ENCODE results near the gene UAP1L1. TPM values are rescaled to one million over a fixed set of nuclear protein-coding genes. Genes with fewer than 3 reads are reported as not detected.
A peak's percentile ranks its signal among the peaks of the same experiment; 100 is the strongest.
"Not testable (repeated sequence)": the region's sequence is repeated elsewhere in the genome, so short reads cannot be mapped to it uniquely, and the experiment has no call there.

UAP1L1 gene
- total RNA-seq, 4 donors from 2014 or later, result 8.1 to 20.7 (median 12.3) TPM

GRCh38 chr9:137062384-137062783 is 14.9 kb upstream of the UAP1L1 start:
- WGBS, 2 donors, result 80 to 88% methylated on average over 15 of the region's 15 CpGs
- DNase-seq (ENCODE audit: low spot score in 2 of 2), result no peak

GRCh38 chr9:137062798-137063197 is 14.5 kb upstream of the UAP1L1 start:
- not testable (repeated sequence) for H3K27ac ChIP-seq; H3K36me3 ChIP-seq; H3K27me3 ChIP-seq; H3K4me3 ChIP-seq; DNase-seq (ENCODE audit: low spot score in 2 of 2); H3K9me3 ChIP-seq
- whole genome bisulfite sequencing, 2 donors, result 58 to 65% methylated on average over 6 to 8 of the region's 9 CpGs
- peaks cover 0 to 23% (median 8%) of the 10 kb centered on the region in 4 donors for H3K4me1 ChIP-seq

More at GRCh38 chr9:137062384-137062783, 14.9 kb upstream of the UAP1L1 start:
- Histone ChIP-seq H3K27me3 (no peaks in the 10 kb centered on the region), H3K9me3 (no peaks in the 10 kb centered on the region), H3K4me3 (no peak overlapping the region), H3K27ac (no peak overlapping the region), H3K4me1 (peaks cover 0 to 27% (median 8%) of the 10 kb centered on the region in 4 donors), H3K36me3 (no peaks in the 10 kb centered on the region)
- no peak for TF ChIP-seq EP300 (IDR thresholded peaks at IDR 0.05)
- TF ChIP-seq POLR2A (IDR thresholded peaks at IDR 0.05), result no peak
- no peak for TF ChIP-seq CTCF (IDR thresholded peaks at IDR 0.05)

- no peaks in the 10 kb centered on the region for H3K36me3 ChIP-seq
- H3K4me3 ChIP-seq, result no peak overlapping the region
- peak overlapping the region in 2 of 4 donors; percentile 36 to 48 for H3K27ac ChIP-seq
- H3K9me3 ChIP-seq, result no peaks in the 10 kb centered on the region
- DNase-seq (ENCODE audit: low spot score in 2 of 2), result no peak
- 67 to 77% methylated on average over 9 to 10 of the region's 26 CpGs for WGBS, 2 donors
- H3K27me3 ChIP-seq, result no peaks in the 10 kb centered on the region
- TF ChIP-seq EP300 (IDR thresholded peaks at IDR 0.05), result no peak
- no peak for TF ChIP-seq CTCF (IDR thresholded peaks at IDR 0.05)
- TF ChIP-seq POLR2A (IDR thresholded peaks at IDR 0.05), result no peak
- peaks cover 0 to 22% (median 8%) of the 10 kb centered on the region in 4 donors for H3K4me1 ChIP-seq
Measured at GRCh38 chr9:137063311-137064026, 13.8 kb upstream of the UAP1L1 start.

- Histone ChIP-seq H3K27ac (peak overlapping the region in 2 of 4 donors; percentile 36 to 48), H3K9me3 (no peaks in the 10 kb centered on the region), H3K4me1 (peaks cover 0 to 23% (median 8%) of the 10 kb centered on the region in 4 donors), H3K27me3 (peaks cover 0 to 4% of the 10 kb centered on the region in 2 donors), H3K36me3 (no peaks in the 10 kb centered on the region), H3K4me3 (no peak overlapping the region)
- 41 to 45% methylated on average over 48 to 52 of the region's 55 CpGs for WGBS, 2 donors
- DNase-seq (ENCODE audit: low spot score in 2 of 2), result peak in 1 of 2 donors; percentile 54
- TF ChIP-seq CTCF (IDR thresholded peaks at IDR 0.05) (peak; percentile 91 to 99 (median 98)), EP300 (IDR thresholded peaks at IDR 0.05) (peak in 1 of 2 donors; percentile 26), POLR2A (IDR thresholded peaks at IDR 0.05) (no peak)
Measured at GRCh38 chr9:137064027-137064879, 13.1 kb upstream of the UAP1L1 start.

- WGBS, 2 donors, result 79 to 81% methylated on average over 12 of the region's 12 CpGs
Measured at GRCh38 chr9:137064880-137065164, 12.5 kb upstream of the UAP1L1 start.

More at GRCh38 chr9:137064880-137065164, 12.5 kb upstream of the UAP1L1 start:
- TF ChIP-seq CTCF (IDR thresholded peaks at IDR 0.05) (no peak), EP300 (IDR thresholded peaks at IDR 0.05) (no peak), POLR2A (IDR thresholded peaks at IDR 0.05) (no peak)
- no peaks in the 10 kb centered on the region for H3K9me3 ChIP-seq
- no peak overlapping the region for H3K27ac ChIP-seq
- no peak overlapping the region for H3K4me3 ChIP-seq
- H3K4me1 ChIP-seq, result peaks cover 0 to 28% (median 9%) of the 10 kb centered on the region in 4 donors
- DNase-seq (ENCODE audit: low spot score in 2 of 2), result no peak
- H3K36me3 ChIP-seq, result no peaks in the 10 kb centered on the region
- peaks cover 0 to 8% of the 10 kb centered on the region in 2 donors for H3K27me3 ChIP-seq

Data from tibial nerve (tissue), 4 donors.